ENCODE data around the gene SLC39A9. TPM values are rescaled to one million over a fixed set of nuclear protein-coding genes. Genes with fewer than 3 reads are reported as not detected.

The SLC39A9 gene
- total RNA-seq, 1 experiment from 2014 or later = 80.8 TPM

DNA sequence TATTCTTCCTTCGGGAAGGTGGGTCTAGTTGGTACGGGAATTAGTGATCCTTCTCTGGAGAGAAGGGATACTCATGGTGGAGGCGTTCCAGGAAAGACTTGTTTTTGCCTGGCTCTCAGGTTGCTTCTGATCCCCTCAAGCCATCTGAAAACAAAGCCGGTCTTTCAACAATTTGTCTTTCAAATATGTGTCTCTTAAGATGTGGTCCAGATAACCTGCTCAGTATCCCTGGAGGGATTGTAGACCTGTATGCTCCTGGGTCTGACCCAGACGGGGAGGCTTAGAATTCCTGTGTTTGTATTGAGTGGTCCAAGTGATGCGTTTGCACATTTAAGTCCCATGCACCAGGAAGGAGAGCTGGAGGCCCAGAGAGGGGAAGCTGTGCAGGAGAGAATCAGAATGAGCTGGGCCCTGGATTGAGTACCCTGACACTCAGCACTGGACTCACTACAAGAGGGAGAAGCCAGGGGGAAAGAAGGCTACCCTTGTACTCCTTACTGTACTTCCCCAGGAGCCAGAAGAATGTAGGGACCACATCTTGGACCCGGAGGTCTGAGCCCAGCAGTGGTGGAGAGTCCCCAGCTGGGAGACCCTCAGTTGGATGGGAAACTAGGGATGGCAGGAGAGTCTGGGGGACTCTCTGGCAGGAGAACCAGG, 40.8 kb upstream of the SLC39A9 start:
- intact Hi-C loops (cut with micrococcal nuclease) = no loop called here
- Histone ChIP-seq H3K36me3 (ENCODE audit: low read depth, low read length) (no peaks in the 10 kb centered on the region), H3K9ac (ENCODE audit: low read length) (no peak overlapping the region), H3K9me2 (replicated peaks; ENCODE audit: low read length) (no peaks in the 10 kb centered on the region), H3K4me3 (ENCODE audit: low read length) (no peak overlapping the region), H3F3A (ENCODE audit: low read length, unreplicated experiment) (no peaks in the 10 kb centered on the region), H4K20me1 (ENCODE audit: low read length) (no peaks in the 10 kb centered on the region), H3K27me3 (ENCODE audit: low read length) (no peaks in the 10 kb centered on the region), H3K4me2 (ENCODE audit: low read length) (no peak overlapping the region), H3K27ac (ENCODE audit: low read length) (no peak overlapping the region), H3K4me1 (ENCODE audit: insufficient read depth, low read length) (0 out of 2 replicates have a peak, but pooled peaks cover 7% of the 10 kb centered on the region), H3K79me2 (ENCODE audit: low read length) (no peaks in the 10 kb centered on the region), H2AFZ (ENCODE audit: low read length) (no peak overlapping the region), H3K9me3 (ENCODE audit: low read length) (no peaks in the 10 kb centered on the region)
- ChIA-PET POLR2A (ENCODE audit: unreplicated experiment) (interaction anchor here (0.7 kb wide), 1 partner anchor 40 kb away, joined by 4 read pairs; the partner anchor contains the start of genes ERH and SLC39A9), CTCF (no interaction called here)
- ATAC-seq = no peak
- no peak for DNase-seq
- TF ChIP-seq EZH2phosphoT487 (IDR thresholded peaks at IDR 0.05; ENCODE audit: borderline replicate concordance, low read length) (no peak), EZH2 (IDR thresholded peaks at IDR 0.05; ENCODE audit: low read length, unreplicated experiment) (no peak)
- TF ChIP-seq, protein P1, sequence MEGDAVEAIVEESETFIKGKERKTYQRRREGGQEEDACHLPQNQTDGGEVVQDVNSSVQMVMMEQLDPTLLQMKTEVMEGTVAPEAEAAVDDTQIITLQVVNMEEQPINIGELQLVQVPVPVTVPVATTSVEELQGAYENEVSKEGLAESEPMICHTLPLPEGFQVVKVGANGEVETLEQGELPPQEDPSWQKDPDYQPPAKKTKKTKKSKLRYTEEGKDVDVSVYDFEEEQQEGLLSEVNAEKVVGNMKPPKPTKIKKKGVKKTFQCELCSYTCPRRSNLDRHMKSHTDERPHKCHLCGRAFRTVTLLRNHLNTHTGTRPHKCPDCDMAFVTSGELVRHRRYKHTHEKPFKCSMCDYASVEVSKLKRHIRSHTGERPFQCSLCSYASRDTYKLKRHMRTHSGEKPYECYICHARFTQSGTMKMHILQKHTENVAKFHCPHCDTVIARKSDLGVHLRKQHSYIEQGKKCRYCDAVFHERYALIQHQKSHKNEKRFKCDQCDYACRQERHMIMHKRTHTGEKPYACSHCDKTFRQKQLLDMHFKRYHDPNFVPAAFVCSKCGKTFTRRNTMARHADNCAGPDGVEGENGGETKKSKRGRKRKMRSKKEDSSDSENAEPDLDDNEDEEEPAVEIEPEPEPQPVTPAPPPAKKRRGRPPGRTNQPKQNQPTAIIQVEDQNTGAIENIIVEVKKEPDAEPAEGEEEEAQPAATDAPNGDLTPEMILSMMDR (conservative IDR thresholded peaks at IDR 0.05; ENCODE audit: low read depth, low read length) = no peak
- BruUV-seq (replicated peaks) = no TSS peak

GRCh38 chr14:69358233-69358963, 40.1 kb upstream of the SLC39A9 start:
- Histone ChIP-seq H3K4me3 (ENCODE audit: low read length) (no peak overlapping the region), H3K27me3 (ENCODE audit: low read length) (no peaks in the 10 kb centered on the region), H3K9me3 (ENCODE audit: low read length) (no peaks in the 10 kb centered on the region), H3K9me2 (replicated peaks; ENCODE audit: low read length) (no peaks in the 10 kb centered on the region), H3K4me2 (ENCODE audit: low read length) (no peak overlapping the region), H3K27ac (ENCODE audit: low read length) (no peak overlapping the region), H3F3A (ENCODE audit: low read length, unreplicated experiment) (no peaks in the 10 kb centered on the region), H2AFZ (ENCODE audit: low read length) (no peak overlapping the region), H3K4me1 (ENCODE audit: insufficient read depth, low read length) (0 out of 2 replicates have a peak, but pooled peaks cover 7% of the 10 kb centered on the region), H3K79me2 (ENCODE audit: low read length) (no peaks in the 10 kb centered on the region), H3K9ac (ENCODE audit: low read length) (no peak overlapping the region), H3K36me3 (ENCODE audit: low read depth, low read length) (no peaks in the 10 kb centered on the region), H4K20me1 (ENCODE audit: low read length) (no peaks in the 10 kb centered on the region)
- BruUV-seq (replicated peaks) = no TSS peak
- DNase-seq = no peak
- ATAC-seq = no peak
- POLR2A ChIA-PET (ENCODE audit: unreplicated experiment) = no interaction called here
- intact Hi-C loops (cut with micrococcal nuclease) = no loop called here
- TF ChIP-seq EZH2phosphoT487 (IDR thresholded peaks at IDR 0.05; ENCODE audit: borderline replicate concordance, low read length) (no peak), EZH2 (IDR thresholded peaks at IDR 0.05; ENCODE audit: low read length, unreplicated experiment) (no peak)
- TF ChIP-seq, protein P1 (conservative IDR thresholded peaks at IDR 0.05; ENCODE audit: low read depth, low read length) = no peak
- CTCF ChIA-PET = no interaction called here

DNA sequence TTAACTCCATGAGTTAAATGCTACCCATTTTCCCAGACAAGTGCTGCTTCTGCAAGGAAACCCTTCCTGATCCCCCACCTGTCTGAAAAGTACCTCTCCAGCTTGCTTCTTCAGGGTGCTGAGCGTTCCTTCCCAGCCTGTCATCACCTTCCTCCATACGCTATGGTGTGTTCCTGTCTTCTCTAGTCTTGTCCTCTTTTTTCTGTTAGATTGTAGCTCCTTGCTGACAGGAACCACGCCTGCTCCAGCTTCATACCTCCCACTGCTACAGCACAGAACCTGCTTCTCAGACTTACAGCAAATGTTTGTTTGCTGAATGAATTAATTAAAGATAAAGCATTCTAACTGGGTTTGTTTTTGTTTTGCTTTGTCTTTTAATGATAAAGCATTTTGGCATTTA, 39.5 kb upstream of the SLC39A9 start:
- Histone ChIP-seq H3K79me2 (ENCODE audit: low read length) (no peaks in the 10 kb centered on the region), H3K9me2 (replicated peaks; ENCODE audit: low read length) (no peaks in the 10 kb centered on the region), H3K4me3 (ENCODE audit: low read length) (no peak overlapping the region), H3K9ac (ENCODE audit: low read length) (no peak overlapping the region), H3K27ac (ENCODE audit: low read length) (no peak overlapping the region), H3K9me3 (ENCODE audit: low read length) (no peaks in the 10 kb centered on the region), H3K4me1 (ENCODE audit: insufficient read depth, low read length) (0 out of 2 replicates have a peak, but pooled peaks cover 7% of the 10 kb centered on the region), H3K36me3 (ENCODE audit: low read depth, low read length) (no peaks in the 10 kb centered on the region), H3K27me3 (ENCODE audit: low read length) (peaks cover under 1% of the 10 kb centered on the region; the same call in 1 of the 2 replicates), H4K20me1 (ENCODE audit: low read length) (no peaks in the 10 kb centered on the region), H2AFZ (ENCODE audit: low read length) (no peak overlapping the region), H3F3A (ENCODE audit: low read length, unreplicated experiment) (no peaks in the 10 kb centered on the region), H3K4me2 (ENCODE audit: low read length) (no peak overlapping the region)
- intact Hi-C loops (cut with micrococcal nuclease) = no loop called here
- CTCF ChIA-PET = no interaction called here
- TF ChIP-seq EZH2phosphoT487 (IDR thresholded peaks at IDR 0.05; ENCODE audit: borderline replicate concordance, low read length) (no peak), EZH2 (IDR thresholded peaks at IDR 0.05; ENCODE audit: low read length, unreplicated experiment) (no peak)
- TF ChIP-seq, protein P1 (conservative IDR thresholded peaks at IDR 0.05; ENCODE audit: low read depth, low read length) = no peak
- DNase-seq (no peak), ATAC-seq (no peak)
- POLR2A ChIA-PET (ENCODE audit: unreplicated experiment) = no interaction called here
- no TSS peak for BruUV-seq (replicated peaks)
